HepG2 (cell line): ENCODE results near the gene SLC2A4. TPM values are rescaled to one million over a fixed set of nuclear protein-coding genes. Genes with fewer than 3 reads are reported as not detected.

Experiments used
- CEBPG ChIP-seq: IDR thresholded peaks from 2 replicates; pipeline ENCODE4 v1.6.1; 2016
- ETV6 ChIP-seq: sonication (generic); formaldehyde crosslinking; conservative IDR thresholded peaks from 2 replicates; pipeline ENCODE4 v1.4.0; 2020; ENCODE audit warnings: missing genetic modification reagents
- GATA4 ChIP-seq: sonication (generic); IDR thresholded peaks from 2 replicates; pipeline ENCODE4 v1.6.1; 2016; ENCODE audit warnings: antibody characterized with exemption, low read depth, borderline replicate concordance
- KAT7 ChIP-seq: IDR thresholded peaks from 2 replicates; pipeline ENCODE4 v1.6.1; 2018; ENCODE audit warnings: borderline replicate concordance, missing compliant biosample characterization
- MAFK ChIP-seq, 2 experiments: IDR thresholded peaks in 1 of 2; conservative IDR thresholded peaks in 1 of 2; 2 replicates each; pipeline ENCODE4 v1.6.1; 2011; ENCODE audit warnings: improper control_type of control experiment in 2 of 2, low read length in 2 of 2
- MIER2 ChIP-seq: IDR thresholded peaks from 2 replicates; pipeline ENCODE4 v1.6.1; 2016; ENCODE audit warnings: missing biosample characterization, missing genetic modification reagents
- RFX5 ChIP-seq: IDR thresholded peaks from 2 replicates; pipeline ENCODE4 v1.6.1; 2011; ENCODE audit warnings: low read depth, low read length, improper control_type of control experiment
- SMARCC2 ChIP-seq: fragments of 450-650 bp; IDR thresholded peaks from 2 replicates; pipeline ENCODE4 v1.6.1; 2017; ENCODE audit warnings: antibody characterized with exemption, mild to moderate bottlenecking
- SNAI1 ChIP-seq: sonication (generic); formaldehyde crosslinking; IDR thresholded peaks from 2 replicates; pipeline ENCODE4 v1.5.0; 2020; ENCODE audit warnings: mild to moderate bottlenecking, missing genetic modification reagents, borderline replicate concordance
- ZNF281 ChIP-seq: sonication (generic); formaldehyde crosslinking; IDR thresholded peaks from 2 replicates; pipeline ENCODE4 v1.4.0; 2020; ENCODE audit warnings: missing genetic modification reagents, borderline replicate concordance
- ZNF414 ChIP-seq: sonication (generic); formaldehyde crosslinking; IDR thresholded peaks from 2 replicates; pipeline ENCODE4 v1.5.0; 2020; ENCODE audit warnings: missing genetic modification reagents
- ZSCAN29 ChIP-seq: sonication (generic); formaldehyde crosslinking; conservative IDR thresholded peaks from 2 replicates; pipeline ENCODE4 v1.4.0; 2020; ENCODE audit warnings: mild to moderate bottlenecking, missing genetic modification reagents
- polyA plus RNA-seq, 8 experiments: library from polyadenylated mRNA; depleted of rRNA in 3 of 8; stranded (reverse) in 7 of 8; unstranded in 1 of 8; fragments of >200 nt; fragmentation: Illumina TruSeq in 4 of 8; extraction: Trizol in 4 of 8; gene quantifications; 2 replicates each; pipeline versions ENCODE4 v1.2.1 to v1.2.3, GENCODE V29; 2011 to 2016; ENCODE audit warnings: low read depth in 4 of 8, missing spikeins in 1 of 8, mixed read lengths in 1 of 8; ENCODE audit not compliant: insufficient read depth in 1 of 8
- total RNA-seq, 5 experiments: library from RNA; depleted of rRNA; stranded (reverse); fragments of >200 nt; fragmentation: Illumina TruSeq; extraction: Trizol; gene quantifications; 2 replicates each; pipeline ENCODE4 v1.2.3, GENCODE V29; 2016; ENCODE audit warnings: low read depth in 1 of 5
- TF ChIP-seq, protein P1 (sequence below), 2 experiments: sonication (generic) in 1 of 2; formaldehyde crosslinking in 1 of 2; IDR thresholded peaks; 2 replicates each; pipeline versions ENCODE4 v1.4.0 to v1.6.1; 2016 to 2020; ENCODE audit warnings: borderline replicate concordance in 1 of 2, low read depth in 1 of 2, mild to moderate bottlenecking in 1 of 2, missing genetic modification reagents in 1 of 2
- TF ChIP-seq, protein P2 (sequence below): sonication (generic); formaldehyde crosslinking; IDR thresholded peaks from 2 replicates; pipeline ENCODE4 v1.5.1; 2020; ENCODE audit warnings: missing genetic modification reagents, mild to moderate bottlenecking, borderline replicate concordance
- TF ChIP-seq, protein P3 (sequence below): sonication (generic); formaldehyde crosslinking; IDR thresholded peaks from 2 replicates; pipeline ENCODE4 v1.4.0; 2020; ENCODE audit warnings: missing genetic modification reagents

SLC2A4 gene
- total and polyA plus RNA-seq, 2 of the 13 experiments (the other 11 are each of a cell fraction or from before 2014, with no cell fraction given), result 4.9 to 5.8 TPM

- TF ChIP-seq, protein P1, sequence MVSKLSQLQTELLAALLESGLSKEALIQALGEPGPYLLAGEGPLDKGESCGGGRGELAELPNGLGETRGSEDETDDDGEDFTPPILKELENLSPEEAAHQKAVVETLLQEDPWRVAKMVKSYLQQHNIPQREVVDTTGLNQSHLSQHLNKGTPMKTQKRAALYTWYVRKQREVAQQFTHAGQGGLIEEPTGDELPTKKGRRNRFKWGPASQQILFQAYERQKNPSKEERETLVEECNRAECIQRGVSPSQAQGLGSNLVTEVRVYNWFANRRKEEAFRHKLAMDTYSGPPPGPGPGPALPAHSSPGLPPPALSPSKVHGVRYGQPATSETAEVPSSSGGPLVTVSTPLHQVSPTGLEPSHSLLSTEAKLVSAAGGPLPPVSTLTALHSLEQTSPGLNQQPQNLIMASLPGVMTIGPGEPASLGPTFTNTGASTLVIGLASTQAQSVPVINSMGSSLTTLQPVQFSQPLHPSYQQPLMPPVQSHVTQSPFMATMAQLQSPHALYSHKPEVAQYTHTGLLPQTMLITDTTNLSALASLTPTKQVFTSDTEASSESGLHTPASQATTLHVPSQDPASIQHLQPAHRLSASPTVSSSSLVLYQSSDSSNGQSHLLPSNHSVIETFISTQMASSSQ (IDR thresholded peaks at IDR 0.05; ENCODE audit: low read depth), result 0 out of 2 replicates have a peak, but pooled peaks have one; percentile 9
- TF ChIP-seq, protein P1 (CRISPR knock-in tag; IDR thresholded peaks at IDR 0.05; ENCODE audit: borderline replicate concordance), result peak; percentile 24; the same call in 1 of the 2 replicates
- TF ChIP-seq GATA4 (peak; percentile 37; the same call in 1 of the 2 replicates), ZNF281 (CRISPR knock-in tag) (no peak), RFX5 (0 out of 2 replicates have a peak, but pooled peaks have one; percentile 18), ETV6 (CRISPR knock-in tag) (no peak; the same call in 1 of the 2 replicates), SMARCC2 (no peak), ZSCAN29 (CRISPR knock-in tag) (no peak), ZNF414 (CRISPR knock-in tag) (no peak), MAFK (conservative IDR thresholded peaks at IDR 0.05 in 1 of 2, IDR thresholded peaks at IDR 0.05 in 1 of 2; ENCODE audit: low read length in 2 of 2) (no peak), MIER2 (no peak), SNAI1 (no peak), KAT7 (CRISPR knock-in tag) (no peak), CEBPG (CRISPR knock-in tag) (no peak)
- TF ChIP-seq, protein P2, sequence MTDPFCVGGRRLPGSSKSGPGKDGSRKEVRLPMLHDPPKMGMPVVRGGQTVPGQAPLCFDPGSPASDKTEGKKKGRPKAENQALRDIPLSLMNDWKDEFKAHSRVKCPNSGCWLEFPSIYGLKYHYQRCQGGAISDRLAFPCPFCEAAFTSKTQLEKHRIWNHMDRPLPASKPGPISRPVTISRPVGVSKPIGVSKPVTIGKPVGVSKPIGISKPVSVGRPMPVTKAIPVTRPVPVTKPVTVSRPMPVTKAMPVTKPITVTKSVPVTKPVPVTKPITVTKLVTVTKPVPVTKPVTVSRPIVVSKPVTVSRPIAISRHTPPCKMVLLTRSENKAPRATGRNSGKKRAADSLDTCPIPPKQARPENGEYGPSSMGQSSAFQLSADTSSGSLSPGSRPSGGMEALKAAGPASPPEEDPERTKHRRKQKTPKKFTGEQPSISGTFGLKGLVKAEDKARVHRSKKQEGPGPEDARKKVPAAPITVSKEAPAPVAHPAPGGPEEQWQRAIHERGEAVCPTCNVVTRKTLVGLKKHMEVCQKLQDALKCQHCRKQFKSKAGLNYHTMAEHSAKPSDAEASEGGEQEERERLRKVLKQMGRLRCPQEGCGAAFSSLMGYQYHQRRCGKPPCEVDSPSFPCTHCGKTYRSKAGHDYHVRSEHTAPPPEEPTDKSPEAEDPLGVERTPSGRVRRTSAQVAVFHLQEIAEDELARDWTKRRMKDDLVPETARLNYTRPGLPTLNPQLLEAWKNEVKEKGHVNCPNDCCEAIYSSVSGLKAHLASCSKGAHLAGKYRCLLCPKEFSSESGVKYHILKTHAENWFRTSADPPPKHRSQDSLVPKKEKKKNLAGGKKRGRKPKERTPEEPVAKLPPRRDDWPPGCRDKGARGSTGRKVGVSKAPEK (CRISPR knock-in tag), result no peak
- TF ChIP-seq, protein P3, sequence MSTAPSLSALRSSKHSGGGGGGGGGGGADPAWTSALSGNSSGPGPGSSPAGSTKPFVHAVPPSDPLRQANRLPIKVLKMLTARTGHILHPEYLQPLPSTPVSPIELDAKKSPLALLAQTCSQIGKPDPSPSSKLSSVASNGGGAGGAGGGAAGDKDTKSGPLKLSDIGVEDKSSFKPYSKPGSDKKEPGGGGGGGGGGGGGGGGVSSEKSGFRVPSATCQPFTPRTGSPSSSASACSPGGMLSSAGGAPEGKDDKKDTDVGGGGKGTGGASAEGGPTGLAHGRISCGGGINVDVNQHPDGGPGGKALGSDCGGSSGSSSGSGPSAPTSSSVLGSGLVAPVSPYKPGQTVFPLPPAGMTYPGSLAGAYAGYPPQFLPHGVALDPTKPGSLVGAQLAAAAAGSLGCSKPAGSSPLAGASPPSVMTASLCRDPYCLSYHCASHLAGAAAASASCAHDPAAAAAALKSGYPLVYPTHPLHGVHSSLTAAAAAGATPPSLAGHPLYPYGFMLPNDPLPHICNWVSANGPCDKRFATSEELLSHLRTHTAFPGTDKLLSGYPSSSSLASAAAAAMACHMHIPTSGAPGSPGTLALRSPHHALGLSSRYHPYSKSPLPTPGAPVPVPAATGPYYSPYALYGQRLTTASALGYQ (CRISPR knock-in tag), result no peak; the same call in 1 of the 2 replicates
These were observed 25.6 kb downstream of the SLC2A4 start, which contains the start of gene EIF5A (continued) for GRCh38 chr17:7306911-7307685.
